Neuronal stem cell (in vitro differentiated cells): ENCODE measurements around the gene UQCRQ.

Source experiments
- DNase-seq: peaks from one replicate; pipeline ENCODE4 v3.0.0-alpha.2; 2013; ENCODE audit warnings: low spot score
- H2AFZ ChIP-seq: one replicate; pipeline ENCODE4 v1.6.1; 2013; ENCODE audit warnings: mild to moderate bottlenecking, low read length, inconsistent platforms
- H2AK5ac ChIP-seq: 2 replicates; pipeline ENCODE4 v1.6.1; 2013; ENCODE audit warnings: low read depth, mild to moderate bottlenecking, inconsistent platforms, low read length, moderate library complexity, mixed read lengths
- H2BK120ac ChIP-seq: 2 replicates; pipeline ENCODE4 v1.6.1; 2013; ENCODE audit warnings: low read depth, mild to moderate bottlenecking, inconsistent platforms, low read length, moderate library complexity, mixed read lengths
- H2BK12ac ChIP-seq: one replicate; pipeline ENCODE4 v1.6.1; 2013; ENCODE audit warnings: low read length, inconsistent platforms
- H2BK15ac ChIP-seq: 2 replicates; pipeline ENCODE4 v1.6.1; 2013; ENCODE audit warnings: mild to moderate bottlenecking, low read length, inconsistent platforms, mixed read lengths
- H2BK5ac ChIP-seq: one replicate; pipeline ENCODE4 v1.6.1; 2013; ENCODE audit warnings: inconsistent platforms, mild to moderate bottlenecking, low read length, moderate library complexity
- H3K14ac ChIP-seq: one replicate; pipeline ENCODE4 v1.6.1; 2013; ENCODE audit warnings: low read length, inconsistent platforms
- H3K18ac ChIP-seq: 2 replicates; pipeline ENCODE4 v1.6.1; 2013; ENCODE audit warnings: low read length, inconsistent platforms
- H3K23ac ChIP-seq: 2 replicates; pipeline ENCODE4 v1.6.1; 2013; ENCODE audit warnings: low read depth, mild to moderate bottlenecking, mixed read lengths, low read length, inconsistent platforms; ENCODE audit not compliant: poor library complexity
- H3K27ac ChIP-seq: replicated peaks from 3 replicates; pipeline ENCODE4 v1.5.1; 2013; ENCODE audit warnings: low read length, inconsistent platforms
- H3K27me3 ChIP-seq, 3 experiments: 2 replicates each; pipeline ENCODE4 v1.6.1; 2013; ENCODE audit warnings: low read length in 3 of 3, mild to moderate bottlenecking in 2 of 3, inconsistent platforms in 1 of 3, low read depth in 1 of 3, mixed read lengths in 1 of 3, moderate library complexity in 1 of 3; ENCODE audit not compliant: control insufficient read depth in 3 of 3, insufficient read depth in 3 of 3
- H3K36me3 ChIP-seq, 2 donors: replicated peaks in 1 of 2; 2 replicates each; pipeline ENCODE4 v1.6.1; 2013; ENCODE audit warnings: low read length in 2 of 2; ENCODE audit not compliant: control insufficient read depth in 2 of 2, insufficient read depth in 2 of 2
- H3K4ac ChIP-seq: 2 replicates; pipeline ENCODE4 v1.6.1; 2013; ENCODE audit warnings: inconsistent platforms, mild to moderate bottlenecking, low read length, moderate library complexity
- H3K4me1 ChIP-seq, 2 donors: 1 replicate in 1 of 2; 2 replicates in 1 of 2; pipeline ENCODE4 v1.6.1; 2013; ENCODE audit warnings: low read length in 2 of 2, low read depth in 1 of 2; ENCODE audit not compliant: control insufficient read depth in 2 of 2, insufficient read depth in 1 of 2
- H3K4me2 ChIP-seq: one replicate; pipeline ENCODE4 v1.6.1; 2013; ENCODE audit warnings: mild to moderate bottlenecking, low read length, inconsistent platforms; ENCODE audit not compliant: insufficient read depth, poor library complexity, severe bottlenecking
- H3K4me3 ChIP-seq, 2 donors: 2 replicates each; pipeline ENCODE4 v1.5.1; 2013; ENCODE audit warnings: low read length in 2 of 2, mild to moderate bottlenecking in 2 of 2, inconsistent platforms in 1 of 2, moderate library complexity in 1 of 2
- H3K79me1 ChIP-seq: one replicate; pipeline ENCODE4 v1.6.1; 2013; ENCODE audit warnings: low read depth, mild to moderate bottlenecking, inconsistent platforms, low read length, moderate library complexity
- H3K9ac ChIP-seq: one replicate; pipeline ENCODE4 v1.6.1; 2013; ENCODE audit warnings: mild to moderate bottlenecking, low read depth, low read length, inconsistent platforms; ENCODE audit not compliant: poor library complexity
- H3K9me3 ChIP-seq, 2 donors: replicated peaks in 1 of 2; 2 replicates each; pipeline versions ENCODE3 to v1.6.1; 2013; ENCODE audit warnings: low read length in 2 of 2, mild to moderate bottlenecking in 2 of 2, inconsistent platforms in 1 of 2, low read depth in 1 of 2, mixed read lengths in 1 of 2, moderate library complexity in 1 of 2; ENCODE audit not compliant: control insufficient read depth in 2 of 2, insufficient read depth in 1 of 2
- H4K8ac ChIP-seq: one replicate; pipeline ENCODE4 v1.6.1; 2013; ENCODE audit warnings: low read depth, mild to moderate bottlenecking, inconsistent platforms, low read length, moderate library complexity
- H4K91ac ChIP-seq: one replicate; pipeline ENCODE4 v1.6.1; 2013; ENCODE audit warnings: low read length, low read depth, mild to moderate bottlenecking, inconsistent platforms; ENCODE audit not compliant: poor library complexity
- WGBS, 2 donors: extraction: QIAGEN DNeasy Blood & Tissue Kit; methylation state at CpG; one replicate each; pipeline ENCODE4 v1.1.7; 2013; ENCODE audit warnings: missing lambda C conversion rate in 2 of 2, mixed read lengths in 1 of 2; ENCODE audit not compliant: insufficient read length in 2 of 2, insufficient replicate concordance in 1 of 2; ENCODE audit errors: extremely low coverage in 2 of 2; 5-methylcytosine and 5-hydroxymethylcytosine counted together

The UQCRQ gene

GRCh38 chr5:132889501-132889900 lies 23.1 kb downstream of the UQCRQ start:
- no peak overlapping the region for H2BK120ac ChIP-seq
- H3K4me1 ChIP-seq, result no peaks in the 10 kb centered on the region
- no peak overlapping the region for H2AFZ ChIP-seq
- H3K9ac ChIP-seq, result no peak overlapping the region
- H2BK12ac ChIP-seq, result no peak overlapping the region
- no peaks in the 10 kb centered on the region for H3K27me3 ChIP-seq
- no peaks in the 10 kb centered on the region for H3K79me1 ChIP-seq
- no peak overlapping the region for H2AK5ac ChIP-seq
- no peak overlapping the region for H3K18ac ChIP-seq
- H4K8ac ChIP-seq, result no peak overlapping the region
- H3K9me3 ChIP-seq, result no peaks in the 10 kb centered on the region
- H3K27ac ChIP-seq, result no peak overlapping the region
- H4K91ac ChIP-seq, result no peak overlapping the region
- no peak for DNase-seq
- peaks cover 18 to 95% of the 10 kb centered on the region in 2 donors for H3K36me3 ChIP-seq
- H2BK15ac ChIP-seq, result no peak overlapping the region
- H3K4me2 ChIP-seq, result no peak overlapping the region
- H3K14ac ChIP-seq, result no peak overlapping the region
- H3K23ac ChIP-seq, result no peak overlapping the region
- no peak overlapping the region for H3K4me3 ChIP-seq
- H3K4ac ChIP-seq, result no peak overlapping the region
- no peak overlapping the region for H2BK5ac ChIP-seq

DNA sequence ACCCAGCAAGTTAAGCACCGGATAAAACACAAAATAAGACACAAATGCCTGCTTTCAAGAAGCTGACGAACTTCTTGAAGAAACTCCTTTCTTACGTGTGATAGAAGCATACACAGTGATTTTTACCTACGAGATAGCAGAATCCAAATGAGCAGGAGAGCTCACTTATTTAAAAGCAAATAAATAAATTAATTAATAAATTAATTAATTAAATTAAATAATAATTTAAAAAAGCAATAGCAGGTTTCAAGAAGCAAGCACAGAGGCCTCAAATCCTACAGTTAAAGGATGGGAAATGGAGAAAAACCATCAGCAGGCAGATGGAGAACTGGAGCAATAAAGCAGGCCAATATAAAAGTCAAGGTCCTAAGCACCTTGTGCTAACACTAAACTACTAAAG lies 24.4 kb downstream of the UQCRQ start:
- no peak overlapping the region for H3K27ac ChIP-seq
- H3K36me3 ChIP-seq, result peaks cover 20 to 98% of the 10 kb centered on the region in 2 donors
- no peak overlapping the region for H2AK5ac ChIP-seq
- H4K8ac ChIP-seq, result no peak overlapping the region
- WGBS, 2 donors, result no CpG with 5 or more reads among the region's 4 CpGs
- no peak overlapping the region for H3K18ac ChIP-seq
- H3K27me3 ChIP-seq, result no peaks in the 10 kb centered on the region
- H2BK120ac ChIP-seq, result no peak overlapping the region
- no peak overlapping the region for H2BK5ac ChIP-seq
- no peaks in the 10 kb centered on the region for H3K4me1 ChIP-seq
- no peak overlapping the region for H3K4me2 ChIP-seq
- H3K9me3 ChIP-seq, result no peaks in the 10 kb centered on the region
- no peak overlapping the region for H2BK12ac ChIP-seq
- H3K4ac ChIP-seq, result no peak overlapping the region
- no peak overlapping the region for H2AFZ ChIP-seq
- no peak for DNase-seq
- H3K79me1 ChIP-seq, result no peaks in the 10 kb centered on the region
- no peak overlapping the region for H3K9ac ChIP-seq
- H2BK15ac ChIP-seq, result no peak overlapping the region
- H4K91ac ChIP-seq, result no peak overlapping the region
- H3K23ac ChIP-seq, result no peak overlapping the region
- H3K4me3 ChIP-seq, result no peak overlapping the region
- no peak overlapping the region for H3K14ac ChIP-seq

- H3K36me3 ChIP-seq, result peaks cover 24 to 96% of the 10 kb centered on the region in 2 donors
- no peak overlapping the region for H2BK12ac ChIP-seq
- DNase-seq, result no peak
- no peak overlapping the region for H3K14ac ChIP-seq
- no peak overlapping the region for H3K4me3 ChIP-seq
- no peak overlapping the region for H2AFZ ChIP-seq
- H3K4me2 ChIP-seq, result no peak overlapping the region
- no peak overlapping the region for H2BK5ac ChIP-seq
- no peak overlapping the region for H2AK5ac ChIP-seq
- H3K79me1 ChIP-seq, result no peaks in the 10 kb centered on the region
- no peaks in the 10 kb centered on the region for H3K9me3 ChIP-seq
- H3K27me3 ChIP-seq, result no peaks in the 10 kb centered on the region
- H3K4me1 ChIP-seq, result no peaks in the 10 kb centered on the region
- no peak overlapping the region for H3K27ac ChIP-seq
- H3K23ac ChIP-seq, result no peak overlapping the region
- no peak overlapping the region for H4K8ac ChIP-seq
- no peak overlapping the region for H2BK15ac ChIP-seq
- WGBS, 2 donors, result no CpG with 5 or more reads among the region's 4 CpGs
- H3K4ac ChIP-seq, result no peak overlapping the region
- H3K18ac ChIP-seq, result no peak overlapping the region
- H2BK120ac ChIP-seq, result no peak overlapping the region
- no peak overlapping the region for H4K91ac ChIP-seq
- H3K9ac ChIP-seq, result no peak overlapping the region
Observed at GRCh38 chr5:132895719-132896305, 29.4 kb downstream of the UQCRQ start.

DNA sequence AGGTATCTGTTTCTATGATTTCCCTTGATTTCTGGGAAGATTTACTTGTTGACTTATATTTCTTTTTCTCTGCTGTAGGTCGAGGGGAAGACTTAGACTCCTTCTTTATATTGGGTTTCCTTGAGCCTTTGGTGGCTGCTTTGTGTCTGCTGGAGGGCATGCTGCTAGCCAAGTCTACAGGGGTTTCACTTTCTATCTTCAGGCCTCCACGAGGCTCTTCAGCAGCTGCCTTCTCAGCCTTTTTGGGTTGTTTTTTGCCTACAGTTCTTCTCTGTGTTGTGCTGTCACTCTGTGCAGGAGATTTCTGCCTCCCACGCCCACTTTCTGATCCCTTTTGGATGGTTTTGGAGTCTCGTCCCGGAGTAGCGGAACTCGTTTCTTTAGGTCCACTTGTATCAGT lies 30.2 kb downstream of the UQCRQ start:
- H3K79me1 ChIP-seq, result no peaks in the 10 kb centered on the region
- H3K9ac ChIP-seq, result no peak overlapping the region
- no peak overlapping the region for H2AFZ ChIP-seq
- H4K91ac ChIP-seq, result no peak overlapping the region
- no peaks in the 10 kb centered on the region for H3K4me1 ChIP-seq
- H2BK120ac ChIP-seq, result no peak overlapping the region
- no peak overlapping the region for H3K23ac ChIP-seq
- no peak overlapping the region for H4K8ac ChIP-seq
- H3K27me3 ChIP-seq, result no peaks in the 10 kb centered on the region
- no peaks in the 10 kb centered on the region for H3K9me3 ChIP-seq
- no peak overlapping the region for H3K4me2 ChIP-seq
- H3K4ac ChIP-seq, result no peak overlapping the region
- no peak overlapping the region for H3K14ac ChIP-seq
- no peak overlapping the region for H2BK15ac ChIP-seq
- no peak overlapping the region for H2AK5ac ChIP-seq
- peaks cover 23 to 96% of the 10 kb centered on the region in 2 donors for H3K36me3 ChIP-seq
- H3K27ac ChIP-seq, result no peak overlapping the region
- H3K4me3 ChIP-seq, result no peak overlapping the region
- WGBS, 2 donors, result no CpG with 5 or more reads among the region's 7 CpGs
- H2BK5ac ChIP-seq, result no peak overlapping the region
- no peak for DNase-seq
- no peak overlapping the region for H2BK12ac ChIP-seq
- no peak overlapping the region for H3K18ac ChIP-seq
